Fibroblast of lung (primary cell): ENCODE measurements around the gene GNS.

Experiments
- CTCF ChIP-seq, 2 donors: IDR thresholded peaks in 1 of 2; conservative IDR thresholded peaks in 1 of 2; 1 replicate in 1 of 2; 2 replicates in 1 of 2; pipeline ENCODE4 v1.5.1; 2011 to 2012; ENCODE audit warnings: low read length in 2 of 2, control low read depth in 1 of 2, inconsistent platforms in 1 of 2, low read depth in 1 of 2, mild to moderate bottlenecking in 1 of 2
- EZH2 ChIP-seq: IDR thresholded peaks from 2 replicates; pipeline ENCODE4 v1.5.1; 2012; ENCODE audit warnings: low read length, control low read depth, mild to moderate bottlenecking; ENCODE audit errors: missing control alignments

- TF ChIP-seq CTCF (conservative IDR thresholded peaks at IDR 0.05 in 1 of 2, IDR thresholded peaks at IDR 0.05 in 1 of 2; ENCODE audit: low read depth in 1 of 2, low read length in 2 of 2) (no peak), EZH2 (no peak)
Measured at GRCh38 chr12:64701283-64701682, 57.9 kb downstream of the GNS start.
